COLO829 (cell line): Measurements from ENCODE around the gene PIAS2.
"Not testable (repeated sequence)": the region's sequence is repeated elsewhere in the genome, so short reads cannot be mapped to it uniquely, and the experiment has no call there.

Experiments used
- DNase-seq: peaks from one replicate; pipeline ENCODE4 v3.0.0; 2012; ENCODE audit warnings: low spot score

Gene PIAS2

DNA sequence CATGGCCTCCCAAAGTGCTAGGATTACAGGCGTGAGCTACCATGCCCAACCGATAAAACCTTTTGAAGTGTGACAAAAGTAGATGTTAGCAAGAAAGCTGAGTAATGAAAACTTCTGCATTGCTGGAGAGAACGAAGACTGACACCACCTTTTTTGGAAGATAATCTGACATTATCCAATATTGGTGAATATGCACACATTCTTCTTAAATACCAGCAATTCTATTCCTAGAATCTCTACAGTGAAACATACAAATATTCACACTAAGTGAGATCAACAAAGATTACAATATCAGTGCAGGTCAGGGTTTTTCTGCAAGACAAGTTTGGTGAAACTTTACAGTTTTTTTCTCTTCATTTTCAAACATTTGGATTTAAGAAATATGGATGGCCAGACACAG is 7.8 kb downstream of the PIAS2 start:
- DNase-seq, result no peak

DNA sequence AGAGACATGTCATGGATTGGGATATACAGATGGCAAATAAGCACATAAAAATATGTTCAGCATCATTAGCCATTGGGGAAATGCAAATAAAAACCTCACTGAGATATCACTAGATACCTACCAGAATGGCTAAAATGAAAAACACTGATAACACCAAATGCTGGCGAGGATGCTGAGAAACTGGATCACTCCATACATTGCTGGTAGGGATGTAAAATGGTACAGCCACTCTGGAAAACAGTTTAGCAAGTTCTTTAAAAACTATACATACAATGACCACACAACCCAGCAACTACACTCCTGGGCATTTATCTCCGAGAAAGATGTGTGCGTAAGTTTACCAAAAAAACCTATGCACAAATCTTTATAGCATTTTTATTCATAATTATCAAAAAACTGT is 13.9 kb downstream of the PIAS2 start:
- DNase-seq, result no peak

DNA sequence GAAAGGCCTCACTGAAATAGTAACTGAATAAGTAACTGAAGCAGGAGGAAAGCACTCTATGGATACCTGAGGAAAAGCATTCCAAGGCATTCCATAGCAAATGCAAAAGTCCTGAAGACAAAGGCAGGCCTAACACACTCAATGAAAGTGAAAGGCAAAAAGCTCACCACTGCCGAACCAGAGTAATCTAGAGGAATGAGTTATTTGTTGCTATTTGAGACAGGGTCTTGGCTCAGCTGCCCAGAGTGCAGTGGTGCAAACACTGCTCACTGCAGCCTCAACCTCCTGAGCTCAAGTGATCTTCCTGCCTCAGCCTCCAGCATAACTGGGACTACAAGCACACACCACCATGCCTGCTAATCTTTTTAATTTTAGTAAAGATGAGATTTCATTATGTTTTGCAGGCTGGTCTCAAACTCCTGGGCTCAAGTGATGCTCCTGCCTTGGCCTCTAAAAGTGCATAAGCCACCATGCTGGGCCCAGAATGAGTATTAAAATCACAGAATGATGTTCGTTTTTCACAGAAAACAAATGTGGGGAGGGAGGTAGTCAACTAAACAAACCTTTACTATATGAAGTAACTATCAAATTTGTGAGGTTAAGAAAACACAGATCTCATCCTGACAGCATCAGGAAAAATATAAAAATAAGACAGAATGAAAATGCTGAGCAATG is 17.9 kb downstream of the PIAS2 start:
- DNase-seq, result no peak

DNA sequence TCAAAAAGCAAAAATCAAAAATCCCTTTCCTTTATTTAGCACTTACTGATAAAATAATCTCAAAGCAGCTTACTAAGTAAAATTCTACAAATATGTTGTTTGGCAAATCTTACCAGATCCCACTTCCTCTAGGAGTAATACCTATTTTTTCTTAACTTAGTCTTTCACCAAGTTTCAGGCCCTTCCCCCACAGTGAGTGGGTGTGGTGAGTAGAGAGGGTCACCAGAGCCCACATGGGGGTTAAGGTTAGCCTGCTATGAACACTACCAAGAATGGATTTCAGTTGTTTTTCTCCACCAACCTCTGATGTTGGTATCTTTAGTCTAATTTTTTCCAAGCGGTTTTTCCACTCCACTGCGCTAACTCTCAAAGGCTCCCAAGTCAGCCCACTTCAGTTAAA is 23.2 kb downstream of the PIAS2 start:
- no peak for DNase-seq

DNA sequence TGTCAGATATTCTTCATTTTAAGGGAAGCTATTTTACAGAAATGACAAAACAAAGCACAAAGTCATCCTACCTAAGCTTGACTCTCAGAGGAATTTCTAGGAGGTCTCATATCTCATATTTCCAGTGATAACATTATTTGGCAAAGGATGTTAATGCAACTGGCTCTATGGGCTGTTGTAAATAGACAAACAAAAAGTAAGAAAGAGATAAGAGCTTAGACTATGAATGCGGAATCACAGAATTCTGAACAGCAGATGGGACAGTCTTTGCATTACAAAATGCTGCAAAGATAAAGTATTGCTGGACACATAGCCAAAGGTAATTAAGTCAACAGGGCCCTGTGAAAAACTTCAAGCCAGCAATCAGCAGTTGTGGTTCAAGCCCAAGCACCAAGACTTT is 23.9 kb downstream of the PIAS2 start:
- no peak for DNase-seq

DNA sequence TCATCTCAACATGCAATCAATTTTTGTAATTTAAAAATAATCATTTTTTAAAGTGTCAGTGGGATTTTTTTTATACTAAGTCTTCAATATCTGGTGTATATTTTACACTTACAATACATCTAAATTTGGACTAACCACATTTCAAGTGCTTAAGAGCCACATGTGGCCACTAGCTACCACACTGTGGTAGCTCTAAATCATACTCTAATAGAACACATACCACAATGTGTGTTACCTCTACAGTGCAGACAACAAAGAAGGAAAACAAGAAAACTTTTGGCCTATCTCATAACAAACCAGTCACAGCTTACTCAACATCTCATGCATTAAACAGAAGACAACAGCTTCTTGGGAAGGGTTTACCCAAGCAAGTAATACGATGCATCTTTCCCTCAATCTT is 24.5 kb downstream of the PIAS2 start:
- no peak for DNase-seq

DNA sequence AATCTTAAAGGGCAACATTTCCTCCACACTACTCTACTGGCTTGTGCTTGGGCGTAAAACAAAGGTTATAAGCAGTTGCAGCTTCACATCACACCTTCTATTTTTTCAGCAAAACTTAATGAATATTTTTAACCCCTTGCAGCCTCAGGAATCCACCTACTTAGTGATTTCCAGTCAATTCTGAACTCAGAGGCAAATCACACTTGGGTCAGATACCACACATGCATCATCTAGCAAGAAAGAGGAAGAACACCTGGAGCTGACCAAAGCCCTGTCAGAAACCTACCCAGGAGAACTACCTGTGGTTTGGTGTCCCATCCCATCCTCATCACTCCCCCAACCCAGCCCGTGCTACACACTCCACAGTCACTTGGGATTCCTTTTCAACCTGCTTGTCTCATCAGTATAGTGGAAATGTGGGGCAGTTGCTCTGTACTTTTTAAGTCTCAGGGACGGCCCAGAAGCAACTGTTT is 25.5 kb downstream of the PIAS2 start:
- no peak for DNase-seq

DNA sequence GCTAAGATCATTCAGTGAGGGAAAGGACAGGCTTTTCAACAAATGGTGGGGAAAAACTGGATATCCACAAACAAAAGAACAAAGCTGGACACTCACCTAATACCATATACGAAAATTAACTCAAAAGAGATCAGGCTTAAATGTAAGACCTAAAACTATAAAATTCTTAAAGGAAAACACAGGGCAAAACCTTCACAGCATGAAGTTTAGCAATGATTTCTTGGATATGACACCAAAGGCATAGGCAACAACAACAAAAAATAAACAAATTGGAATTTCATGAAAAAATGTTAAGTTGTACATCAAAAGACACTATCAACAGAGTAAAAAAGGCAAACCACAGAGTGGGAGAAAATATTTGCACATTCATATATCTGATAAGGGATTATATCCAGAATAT is 28.3 kb downstream of the PIAS2 start:
- DNase-seq, result no peak

DNA sequence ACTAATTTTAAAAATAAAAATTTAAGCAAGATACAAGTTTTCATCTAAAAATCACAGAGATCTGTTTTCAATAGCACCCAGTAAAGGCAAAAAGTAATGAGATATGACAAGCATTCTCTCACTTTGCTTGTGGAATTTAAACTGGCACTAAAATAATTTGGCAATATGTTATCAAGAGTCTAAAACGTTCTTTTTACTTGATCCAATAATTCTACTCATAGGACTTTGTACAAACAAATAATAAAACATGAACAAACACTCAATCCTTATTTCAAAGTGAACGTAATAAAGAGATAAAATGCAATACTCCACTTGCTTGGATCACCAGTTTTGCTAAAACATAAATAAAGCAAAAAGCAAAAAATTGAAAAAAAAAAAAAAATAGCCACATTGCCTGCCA is 30.4 kb downstream of the PIAS2 start:
- no peak for DNase-seq

DNA sequence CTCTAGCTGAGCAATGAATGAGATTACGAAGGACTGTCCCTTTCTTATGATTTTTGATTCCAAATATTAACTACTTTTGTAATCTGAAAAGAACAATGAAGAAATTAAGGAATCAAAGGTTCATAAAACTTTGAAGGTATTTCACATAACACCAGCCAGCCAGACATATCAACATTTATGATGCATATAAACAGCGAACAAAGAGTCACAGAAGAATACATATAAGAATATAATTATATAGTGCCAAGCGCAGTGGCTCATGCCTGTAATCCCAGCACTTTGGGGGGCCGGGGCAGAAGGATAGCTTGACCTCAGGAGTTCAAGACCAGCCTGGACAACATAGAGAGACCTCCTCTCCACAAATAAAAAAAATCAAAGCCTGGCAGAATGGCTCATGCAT is 34.1 kb downstream of the PIAS2 start:
- no peak for DNase-seq

DNA sequence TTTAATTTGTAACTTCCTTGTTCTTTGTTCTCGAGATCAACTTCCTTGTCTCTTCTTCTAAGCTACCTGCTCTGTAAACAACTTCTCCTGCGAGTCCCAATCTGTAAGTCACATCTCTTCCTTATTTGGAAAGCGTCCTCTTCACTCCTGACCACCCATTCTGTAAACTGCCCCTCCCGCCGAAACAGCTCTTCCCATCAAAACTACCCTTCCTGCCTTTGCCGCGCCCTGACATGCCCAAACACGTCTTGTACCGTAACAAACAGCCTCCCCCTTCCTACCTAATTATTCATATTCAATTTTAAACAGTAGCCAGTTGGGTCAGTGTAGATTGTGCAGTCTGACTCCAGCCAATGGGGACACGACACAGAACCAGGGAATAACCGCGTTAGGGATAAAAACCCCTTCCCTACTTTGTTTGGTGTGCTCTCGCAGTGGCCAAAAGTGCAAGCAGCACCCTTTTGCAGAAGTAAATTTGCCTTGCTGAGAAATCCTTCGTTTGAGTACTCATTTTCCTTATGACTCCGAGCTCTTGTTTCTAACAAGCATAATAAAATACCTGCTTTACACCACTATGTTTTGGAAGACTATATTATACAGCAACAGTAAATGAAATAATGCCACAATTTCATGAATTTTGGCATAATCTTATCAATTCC is 39.8 kb downstream of the PIAS2 start:
- DNase-seq, result no peak

DNA sequence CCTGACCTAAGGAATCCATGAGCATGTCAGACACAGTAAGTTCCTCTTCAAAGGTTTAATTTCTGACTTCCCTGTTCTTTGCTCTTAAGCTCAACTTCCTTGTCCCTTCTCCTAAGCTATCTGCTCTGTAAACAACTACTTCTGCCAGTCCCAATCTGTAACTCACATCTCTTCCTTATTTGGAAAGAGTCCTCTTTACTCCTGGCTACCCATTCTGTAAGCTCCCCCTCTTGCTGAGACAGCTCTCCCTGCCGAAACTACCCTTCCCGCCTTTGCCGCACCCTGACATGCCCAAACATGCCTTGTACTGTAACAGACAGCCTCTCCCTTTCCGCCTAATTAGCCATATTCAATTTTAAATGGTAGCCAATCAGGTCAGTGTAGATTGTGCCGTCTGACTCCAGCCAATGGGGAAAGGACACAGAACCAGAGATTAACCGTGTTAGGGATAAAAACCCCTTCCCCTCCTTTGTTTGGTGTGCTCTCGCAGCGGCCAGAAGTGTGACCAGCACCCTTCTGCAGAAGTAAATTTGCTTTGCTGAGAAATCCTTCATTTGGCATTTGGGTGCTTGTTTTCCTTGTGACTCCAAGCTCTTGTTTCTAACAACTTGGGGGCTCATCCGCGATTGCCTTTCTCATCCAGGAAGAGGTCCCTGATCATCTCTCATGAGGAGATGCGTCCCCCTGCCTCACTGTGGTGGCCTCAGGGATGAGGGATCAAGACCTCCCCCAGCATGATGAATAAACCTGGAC is 49.0 kb downstream of the PIAS2 start:
- no peak for DNase-seq

DNA sequence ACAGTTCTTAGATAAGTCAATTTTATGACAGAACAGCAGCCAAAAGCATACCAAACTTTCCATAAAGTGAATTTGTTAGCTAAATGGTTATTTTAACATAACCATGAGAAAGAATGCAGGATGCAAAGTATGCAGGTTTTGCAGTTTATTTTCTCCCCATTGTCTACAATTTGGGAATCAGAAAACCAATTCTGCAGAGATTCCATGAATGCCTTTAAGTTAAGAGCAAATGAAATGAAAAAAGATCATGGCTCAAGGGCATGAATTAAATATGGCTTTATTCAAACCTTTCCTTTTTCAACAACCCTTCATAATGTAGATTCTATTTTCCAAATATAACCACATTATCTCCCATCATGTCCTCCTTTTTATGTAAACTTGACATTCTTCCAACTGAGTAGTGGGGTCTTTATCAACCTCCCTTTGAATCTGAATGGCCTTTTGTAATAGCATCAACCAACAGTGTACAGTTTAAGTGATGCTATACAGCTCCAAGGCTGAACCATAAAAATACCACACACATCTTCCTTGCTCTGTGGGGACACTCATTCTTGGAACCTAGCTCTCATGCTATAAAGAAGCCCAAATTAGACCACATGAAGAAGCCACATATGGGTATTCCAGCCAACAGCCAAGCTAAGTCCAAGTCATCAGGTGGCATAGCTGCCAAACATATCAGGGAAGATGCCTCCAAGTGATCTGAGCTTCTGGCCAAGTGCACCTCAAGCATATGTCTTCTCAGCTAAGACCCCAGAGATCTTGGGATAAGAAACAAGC is 49.8 kb downstream of the PIAS2 start:
- DNase-seq, result peak; percentile 6

DNA sequence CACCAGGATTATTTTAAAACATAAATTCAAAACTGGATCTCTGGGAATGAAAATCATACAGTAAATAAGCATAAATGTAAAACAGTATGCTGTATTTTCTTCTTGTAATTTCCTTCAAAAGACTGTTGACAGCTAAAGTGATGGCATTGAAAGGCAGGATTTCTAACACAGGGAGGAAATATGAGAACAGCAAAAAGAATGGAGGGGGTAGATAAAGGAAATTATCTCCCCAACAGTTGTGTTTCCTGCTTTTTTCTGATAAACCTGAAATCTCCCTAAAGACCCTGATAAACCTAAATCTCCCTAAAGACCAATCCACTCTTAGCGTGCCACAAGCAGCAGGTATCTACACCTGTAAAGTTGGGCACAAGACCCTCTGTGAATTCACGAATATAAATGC is 50.8 kb downstream of the PIAS2 start:
- DNase-seq, result no peak

DNA sequence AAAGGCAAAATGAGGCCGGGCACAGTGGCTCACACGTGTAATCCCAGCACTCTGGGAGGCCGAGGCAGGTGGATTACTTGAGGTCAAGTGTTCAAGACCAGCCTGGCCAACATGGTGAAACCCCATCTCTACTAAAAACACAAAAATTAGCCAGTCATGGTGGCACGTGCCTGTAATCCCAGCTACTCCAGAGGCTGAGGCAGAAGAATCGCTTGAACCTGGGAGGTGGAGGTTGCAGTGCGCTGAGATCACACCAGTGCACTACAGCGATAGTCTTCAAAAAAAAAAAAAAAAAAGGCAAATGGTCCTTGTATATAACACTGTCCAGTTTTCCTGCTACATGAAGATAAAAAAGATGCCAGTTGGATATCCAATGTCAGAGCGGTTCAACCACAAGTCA is 52.1 kb downstream of the PIAS2 start:
- not testable (repeated sequence) for DNase-seq

DNA sequence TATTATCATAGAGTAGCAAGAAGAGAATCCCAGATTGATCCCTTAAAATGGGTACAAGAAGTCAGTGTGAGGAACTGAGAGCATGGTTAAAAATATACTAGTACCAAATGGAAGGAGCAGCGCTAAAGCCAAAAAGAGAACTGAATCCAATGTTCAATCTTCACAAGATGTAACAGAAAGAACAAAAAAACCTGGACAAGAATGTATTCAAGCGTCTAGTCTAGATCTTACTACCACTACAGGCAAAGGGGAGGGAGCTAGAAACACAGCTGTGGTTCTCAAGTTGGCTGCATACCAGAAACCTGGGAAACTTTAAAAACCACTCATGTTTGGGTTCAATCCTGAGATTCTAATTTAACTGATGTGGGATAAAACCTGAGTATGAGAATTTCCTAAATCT is 57.5 kb downstream of the PIAS2 start:
- DNase-seq, result no peak

DNA sequence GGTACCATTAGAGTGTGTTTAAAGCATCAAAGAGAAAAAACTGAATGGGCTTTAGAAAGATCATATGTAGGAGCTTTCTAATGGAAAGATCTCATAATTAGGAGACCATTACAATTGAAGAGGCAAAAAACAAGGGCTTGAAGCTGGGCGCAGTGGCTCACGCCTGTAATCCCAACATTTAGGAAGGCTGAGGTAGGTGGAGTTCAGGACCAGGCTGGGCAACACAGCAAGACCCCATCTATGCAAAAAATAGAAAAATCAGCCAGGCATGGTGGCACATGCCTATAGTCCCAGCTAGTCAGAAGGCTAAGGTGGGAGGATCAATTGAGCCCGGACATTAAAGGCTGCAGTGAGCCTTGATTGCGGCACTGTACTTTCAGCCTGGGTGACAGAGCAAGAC is 59.0 kb downstream of the PIAS2 start:
- no peak for DNase-seq

DNA sequence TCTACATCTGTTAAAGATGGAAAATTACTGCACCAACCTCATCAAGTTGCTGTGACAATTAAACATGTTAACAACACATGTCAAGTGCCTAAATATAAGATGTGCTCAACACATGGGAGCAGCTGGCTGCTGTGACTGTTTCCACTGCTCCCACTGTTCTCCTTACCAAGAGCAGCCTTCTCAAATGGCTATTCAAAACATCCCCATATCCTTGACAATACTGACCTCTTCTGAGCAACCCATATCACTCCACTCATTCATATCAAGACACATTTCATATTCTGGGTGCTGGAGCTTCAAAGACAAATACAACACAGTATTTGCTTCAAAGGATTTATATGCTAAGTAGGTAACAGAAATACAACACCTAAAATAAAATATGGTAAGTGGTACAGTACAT is 60.3 kb downstream of the PIAS2 start:
- DNase-seq, result peak; percentile 29

DNA sequence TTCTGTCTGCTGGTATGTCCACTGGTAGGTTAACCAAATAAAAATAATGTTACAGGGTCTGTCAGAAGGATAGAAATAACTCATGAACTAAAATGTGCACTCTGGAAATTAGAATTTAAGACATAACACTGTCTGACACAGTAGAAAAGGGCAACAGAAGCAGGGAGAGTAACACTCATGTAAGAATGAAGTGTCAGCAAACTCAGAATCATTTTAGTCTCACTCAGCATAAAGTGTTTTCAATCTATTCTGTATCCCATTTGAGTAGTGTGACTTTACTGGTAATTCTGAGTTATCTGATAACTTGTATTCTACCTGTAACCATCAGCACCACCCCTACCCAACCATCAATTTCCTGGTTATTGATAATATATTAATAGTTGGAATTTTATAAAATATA is 68.3 kb downstream of the PIAS2 start:
- no peak for DNase-seq

DNA sequence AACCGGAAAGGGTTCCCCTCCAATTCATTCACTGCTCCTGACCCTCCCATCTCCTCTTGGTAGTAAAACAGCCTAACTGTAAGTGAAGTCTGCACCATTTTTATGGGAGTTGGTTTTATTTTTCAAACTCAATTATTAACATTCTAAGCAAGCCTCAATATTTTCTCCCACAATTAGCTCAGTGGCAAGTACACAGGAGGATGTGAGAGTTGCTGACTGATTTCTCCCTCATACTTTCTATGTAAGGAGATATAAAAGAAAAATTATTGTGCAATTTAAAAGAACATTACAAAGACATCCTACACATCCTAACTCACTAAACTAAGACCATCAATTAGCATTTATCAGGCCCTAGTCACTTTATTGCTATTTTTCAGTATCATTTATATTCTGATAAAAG is 73.9 kb downstream of the PIAS2 start:
- DNase-seq, result no peak

DNA sequence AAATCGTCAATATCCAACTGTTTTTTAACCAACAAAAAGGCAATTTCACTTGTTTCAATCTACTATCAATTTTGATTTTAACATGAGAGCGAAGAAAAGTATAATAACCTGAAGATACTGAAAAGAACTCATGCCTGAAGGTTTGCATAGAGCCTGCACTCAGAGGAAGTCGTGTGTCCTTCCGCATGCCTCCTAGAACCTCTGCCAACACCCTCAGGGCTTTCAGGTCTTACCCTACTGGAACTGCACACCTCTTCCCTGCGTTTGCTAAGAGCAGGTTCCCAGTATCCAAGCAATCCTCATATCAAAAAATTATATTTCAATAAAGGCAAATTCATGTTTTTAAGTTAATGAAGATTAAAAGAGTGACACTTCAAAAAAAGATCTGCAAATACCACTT is 74.7 kb downstream of the PIAS2 start:
- DNase-seq, result no peak

DNA sequence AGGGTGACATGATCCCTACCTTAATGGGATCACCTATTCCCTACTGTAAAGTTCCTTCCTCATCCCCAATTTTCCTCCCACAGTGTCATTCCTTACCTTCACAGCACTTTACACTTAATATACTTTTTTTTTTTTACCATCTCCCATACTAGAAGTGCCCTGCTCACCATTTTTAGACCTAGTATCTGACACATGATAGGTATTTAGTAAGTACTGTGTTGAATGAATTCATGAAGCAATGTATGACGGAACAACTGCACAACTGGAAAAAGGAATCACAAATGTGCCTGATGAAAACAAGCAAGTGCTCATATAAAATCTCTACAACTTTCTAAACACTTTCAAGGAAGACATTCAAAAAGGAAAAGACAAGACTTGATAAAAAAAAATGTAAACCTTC is 83.4 kb downstream of the PIAS2 start:
- no peak for DNase-seq

DNA sequence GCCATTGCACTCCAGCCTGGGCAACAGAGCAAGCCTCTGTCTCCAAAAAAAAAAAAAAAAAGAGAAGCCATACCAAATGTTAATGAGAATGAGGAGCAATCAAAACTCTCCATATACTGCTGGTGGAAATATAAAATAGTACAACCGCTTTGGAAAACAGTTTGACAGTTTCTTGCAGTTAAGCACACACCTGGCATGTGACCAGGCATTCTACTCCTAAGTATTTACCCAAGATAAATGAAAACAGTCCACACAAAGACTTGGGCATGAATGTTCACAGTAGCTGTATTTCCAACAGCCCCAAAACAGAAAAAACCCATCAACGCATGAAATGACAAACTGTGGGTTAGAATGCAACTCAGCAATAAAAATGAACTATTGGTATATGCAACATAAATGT is 84.5 kb downstream of the PIAS2 start:
- no peak for DNase-seq
